ENCODE measurements around the gene MAST2.

MAST2 gene

GRCh38 chr1:45846931-45847330, 43.5 kb downstream of the MAST2 start:
- Histone ChIP-seq H4K20me1 (ENCODE audit: insufficient read depth, low read length) (no peaks in the 10 kb centered on the region), H3F3A (ENCODE audit: insufficient read depth, low read length) (no peaks in the 10 kb centered on the region), H3K4me3 (ENCODE audit: low read length) (no peak overlapping the region), H3K4me2 (ENCODE audit: low read depth, low read length) (no peak overlapping the region), H3K36me3 (replicated peaks; ENCODE audit: insufficient read depth, low read length) (no peaks in the 10 kb centered on the region), H3K4me1 (ENCODE audit: low read length) (0 out of 2 replicates have a peak, but pooled peaks cover 3% of the 10 kb centered on the region), H3K9ac (ENCODE audit: low read length) (no peak overlapping the region), H3K9me2 (replicated peaks; ENCODE audit: insufficient read depth, low read length) (no peaks in the 10 kb centered on the region), H3K9me3 (replicated peaks; ENCODE audit: insufficient read depth, low read length) (no peaks in the 10 kb centered on the region), H3K79me2 (ENCODE audit: low read length) (peaks cover 54% of the 10 kb centered on the region), H3K27ac (ENCODE audit: low read length) (no peak overlapping the region), H2AFZ (ENCODE audit: low read length) (no peak overlapping the region), H3K27me3 (replicated peaks; ENCODE audit: insufficient read depth, low read length) (no peaks in the 10 kb centered on the region)
- DNase-seq, result no peak
- TF ChIP-seq EZH2 (optimal IDR thresholded peaks at IDR 0.05; ENCODE audit: low read depth, low read length) (no peak), EZH2phosphoT487 (IDR thresholded peaks at IDR 0.05; ENCODE audit: low read length) (no peak)
- TF ChIP-seq, protein P1, sequence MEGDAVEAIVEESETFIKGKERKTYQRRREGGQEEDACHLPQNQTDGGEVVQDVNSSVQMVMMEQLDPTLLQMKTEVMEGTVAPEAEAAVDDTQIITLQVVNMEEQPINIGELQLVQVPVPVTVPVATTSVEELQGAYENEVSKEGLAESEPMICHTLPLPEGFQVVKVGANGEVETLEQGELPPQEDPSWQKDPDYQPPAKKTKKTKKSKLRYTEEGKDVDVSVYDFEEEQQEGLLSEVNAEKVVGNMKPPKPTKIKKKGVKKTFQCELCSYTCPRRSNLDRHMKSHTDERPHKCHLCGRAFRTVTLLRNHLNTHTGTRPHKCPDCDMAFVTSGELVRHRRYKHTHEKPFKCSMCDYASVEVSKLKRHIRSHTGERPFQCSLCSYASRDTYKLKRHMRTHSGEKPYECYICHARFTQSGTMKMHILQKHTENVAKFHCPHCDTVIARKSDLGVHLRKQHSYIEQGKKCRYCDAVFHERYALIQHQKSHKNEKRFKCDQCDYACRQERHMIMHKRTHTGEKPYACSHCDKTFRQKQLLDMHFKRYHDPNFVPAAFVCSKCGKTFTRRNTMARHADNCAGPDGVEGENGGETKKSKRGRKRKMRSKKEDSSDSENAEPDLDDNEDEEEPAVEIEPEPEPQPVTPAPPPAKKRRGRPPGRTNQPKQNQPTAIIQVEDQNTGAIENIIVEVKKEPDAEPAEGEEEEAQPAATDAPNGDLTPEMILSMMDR (IDR thresholded peaks at IDR 0.05; ENCODE audit: low read length), result no peak

DNA sequence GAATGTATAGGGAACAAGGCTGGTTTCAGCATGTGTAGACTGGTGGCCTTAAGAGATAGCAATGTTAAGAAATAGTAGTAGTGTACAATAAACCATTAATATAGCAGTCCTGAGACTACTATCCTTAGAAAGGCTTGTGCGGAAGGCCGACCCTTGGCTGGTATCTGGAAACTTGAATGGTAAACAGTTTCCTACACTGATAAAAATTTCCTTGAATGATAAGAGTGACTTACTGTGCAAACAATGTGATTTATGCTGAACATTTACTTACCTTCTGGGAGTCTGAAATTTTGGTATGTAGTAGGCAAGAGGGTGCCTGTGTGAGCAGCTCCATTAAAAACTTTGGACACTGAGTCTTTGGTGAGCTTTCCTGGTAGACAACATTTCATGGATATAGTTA, 44.7 kb downstream of the MAST2 start:
- H3K9me2 ChIP-seq (replicated peaks; ENCODE audit: insufficient read depth, low read length), result no peaks in the 10 kb centered on the region
- no peaks in the 10 kb centered on the region for H4K20me1 ChIP-seq (ENCODE audit: insufficient read depth, low read length)
- H3K79me2 ChIP-seq (ENCODE audit: low read length), result peaks cover 56% of the 10 kb centered on the region
- no peak overlapping the region for H3K27ac ChIP-seq (ENCODE audit: low read length)
- no peaks in the 10 kb centered on the region for H3K27me3 ChIP-seq (replicated peaks; ENCODE audit: insufficient read depth, low read length)
- H3K36me3 ChIP-seq (replicated peaks; ENCODE audit: insufficient read depth, low read length), result no peaks in the 10 kb centered on the region
- no peak overlapping the region for H2AFZ ChIP-seq (ENCODE audit: low read length)
- no peaks in the 10 kb centered on the region for H3K4me1 ChIP-seq (ENCODE audit: low read length)
- no peak overlapping the region for H3K9ac ChIP-seq (ENCODE audit: low read length)
- no peaks in the 10 kb centered on the region for H3F3A ChIP-seq (ENCODE audit: insufficient read depth, low read length)
- no peaks in the 10 kb centered on the region for H3K9me3 ChIP-seq (replicated peaks; ENCODE audit: insufficient read depth, low read length)
- no peak for DNase-seq
- TF ChIP-seq EZH2phosphoT487 (IDR thresholded peaks at IDR 0.05; ENCODE audit: low read length) (no peak), EZH2 (optimal IDR thresholded peaks at IDR 0.05; ENCODE audit: low read depth, low read length) (no peak)
- TF ChIP-seq, protein P1 (IDR thresholded peaks at IDR 0.05; ENCODE audit: low read length), result no peak
- H3K4me2 ChIP-seq (ENCODE audit: low read depth, low read length), result no peak overlapping the region
- H3K4me3 ChIP-seq (ENCODE audit: low read length), result no peak overlapping the region

DNA sequence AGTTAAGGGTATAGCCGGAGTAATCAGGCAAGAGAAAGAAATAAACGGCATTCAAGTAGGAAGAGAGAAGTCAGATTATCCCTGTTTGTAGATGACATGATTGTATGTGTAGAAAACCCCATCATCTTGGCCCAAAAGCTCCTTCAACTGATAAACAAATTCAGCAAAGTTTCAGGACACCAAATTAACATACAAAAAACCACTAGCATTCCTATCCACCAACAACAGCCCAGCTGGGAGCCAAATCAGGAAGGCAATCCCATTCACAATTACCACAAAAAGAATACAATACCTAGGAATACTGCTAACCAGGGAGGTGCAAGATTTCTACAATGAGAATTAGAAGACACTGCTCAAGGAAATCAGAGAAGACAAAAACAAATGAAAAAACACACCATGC, 45.3 kb downstream of the MAST2 start:
- Histone ChIP-seq H3K79me2 (ENCODE audit: low read length) (peaks cover 59% of the 10 kb centered on the region), H3F3A (ENCODE audit: insufficient read depth, low read length) (no peaks in the 10 kb centered on the region), H3K27me3 (replicated peaks; ENCODE audit: insufficient read depth, low read length) (no peaks in the 10 kb centered on the region), H3K4me3 (ENCODE audit: low read length) (no peak overlapping the region), H3K9me3 (replicated peaks; ENCODE audit: insufficient read depth, low read length) (no peaks in the 10 kb centered on the region), H3K36me3 (replicated peaks; ENCODE audit: insufficient read depth, low read length) (no peaks in the 10 kb centered on the region), H3K9me2 (replicated peaks; ENCODE audit: insufficient read depth, low read length) (no peaks in the 10 kb centered on the region), H3K9ac (ENCODE audit: low read length) (no peak overlapping the region), H4K20me1 (ENCODE audit: insufficient read depth, low read length) (no peaks in the 10 kb centered on the region), H2AFZ (ENCODE audit: low read length) (no peak overlapping the region), H3K4me1 (ENCODE audit: low read length) (no peaks in the 10 kb centered on the region), H3K4me2 (ENCODE audit: low read depth, low read length) (no peak overlapping the region), H3K27ac (ENCODE audit: low read length) (no peak overlapping the region)
- no peak for DNase-seq
- no peak for TF ChIP-seq EZH2 (optimal IDR thresholded peaks at IDR 0.05; ENCODE audit: low read depth, low read length)
- TF ChIP-seq, protein P1 (IDR thresholded peaks at IDR 0.05; ENCODE audit: low read length), result no peak
- TF ChIP-seq EZH2phosphoT487 (IDR thresholded peaks at IDR 0.05; ENCODE audit: low read length), result no peak
